SW480 (cell line): ENCODE results near the gene MYL7.
"Not testable (repeated sequence)": the region's sequence is repeated elsewhere in the genome, so short reads cannot be mapped to it uniquely, and the experiment has no call there.

ENCODE experiments used
- DNase-seq: peaks from one replicate; pipeline ENCODE4 v3.0.0-alpha.2; 2016; ENCODE audit warnings: low spot score

Gene MYL7

GRCh38 chr7:44171901-44172300 is 30.8 kb upstream of the MYL7 start:
- not testable (repeated sequence) for DNase-seq

GRCh38 chr7:44167920-44168319 is 26.8 kb upstream of the MYL7 start:
- no peak for DNase-seq

- peak; percentile 92 for DNase-seq
These were observed 22.5 kb upstream of the MYL7 start for GRCh38 chr7:44163591-44163990.

GRCh38 chr7:44162785-44163395 is 21.8 kb upstream of the MYL7 start:
- no peak for DNase-seq

- DNase-seq = no peak
These were observed 21.0 kb upstream of the MYL7 start for GRCh38 chr7:44162179-44162578.

- DNase-seq = no peak
These were observed 20.2 kb upstream of the MYL7 start for GRCh38 chr7:44161371-44161770.

- DNase-seq = no peak
These were observed 18.9 kb upstream of the MYL7 start for GRCh38 chr7:44159824-44160630.

- DNase-seq = no peak
These were observed 17.9 kb upstream of the MYL7 start for GRCh38 chr7:44158873-44159631.

GRCh38 chr7:44158096-44158872 is 17.2 kb upstream of the MYL7 start:
- no peak for DNase-seq

GRCh38 chr7:44157116-44158080 is 16.3 kb upstream of the MYL7 start:
- no peak for DNase-seq

GRCh38 chr7:44156453-44157010 is 15.4 kb upstream of the MYL7 start:
- no peak for DNase-seq

GRCh38 chr7:44155191-44156185 is 14.4 kb upstream of the MYL7 start:
- DNase-seq = no peak

GRCh38 chr7:44154703-44155102 is 13.6 kb upstream of the MYL7 start:
- peak; percentile 60 for DNase-seq

GRCh38 chr7:44153948-44154335 is 12.8 kb upstream of the MYL7 start:
- no peak for DNase-seq

- DNase-seq = no peak
These were observed 12.1 kb upstream of the MYL7 start for GRCh38 chr7:44152971-44153947.

GRCh38 chr7:44151956-44152355 is 10.8 kb upstream of the MYL7 start:
- DNase-seq = no peak

GRCh38 chr7:44150966-44151941 is 10.1 kb upstream of the MYL7 start:
- no peak for DNase-seq
